AG04450 (cell line): Measurements from ENCODE around the gene PPP2CA. TPM values are rescaled to one million over a fixed set of nuclear protein-coding genes. Genes with fewer than 3 reads are reported as not detected.

Experiments used
- CTCF ChIA-PET: fragments of 300-600, 350-600 bp; formaldehyde crosslinking; extraction: SDS; loops from one replicate; lab custom pipeline; 2022; ENCODE audit warnings: antibody characterized with exemption, inconsistent platforms; lab: Charles Lee
- POLR2A ChIA-PET: fragments of 350-600 bp; formaldehyde crosslinking; extraction: SDS; loops from one replicate; lab custom pipeline; 2021; ENCODE audit warnings: antibody characterized with exemption, inconsistent platforms; lab: Yijun Ruan, JAX
- DNase-seq: peaks from one replicate; pipeline ENCODE4 v3.0.0-alpha.2; 2011; ENCODE audit warnings: low read depth, low spot score
- H3K27ac ChIP-seq: one replicate; pipeline ENCODE4 v1.5.1; 2012; ENCODE audit warnings: low read depth, low read length, control low read depth
- H3K27me3 ChIP-seq: one replicate; pipeline ENCODE4 v1.6.0; 2012; ENCODE audit warnings: low read length; ENCODE audit not compliant: control insufficient read depth, insufficient read depth
- H3K4me3 ChIP-seq: 2 replicates; pipeline ENCODE4 v1.5.1; 2011; ENCODE audit warnings: mild to moderate bottlenecking, low read depth, low read length, control low read depth
- H3K9me3 ChIP-seq: 2 replicates; pipeline ENCODE4 v1.5.1; 2012; ENCODE audit warnings: low read length; ENCODE audit not compliant: control insufficient read depth, insufficient read depth
- polyA plus RNA-seq: library from polyadenylated mRNA; depleted of rRNA; stranded (reverse); fragments of >200 nt; gene quantifications from 2 replicates; pipeline ENCODE4 v1.2.3, GENCODE V29; 2011
- TF ChIP-seq, protein P1 (sequence below): IDR thresholded peaks from 2 replicates; pipeline ENCODE4 v1.5.1; 2011; ENCODE audit warnings: low read depth, low read length, control low read depth, inconsistent platforms

Gene PPP2CA
- polyA plus RNA-seq, 1 experiment, result 252 TPM

DNA sequence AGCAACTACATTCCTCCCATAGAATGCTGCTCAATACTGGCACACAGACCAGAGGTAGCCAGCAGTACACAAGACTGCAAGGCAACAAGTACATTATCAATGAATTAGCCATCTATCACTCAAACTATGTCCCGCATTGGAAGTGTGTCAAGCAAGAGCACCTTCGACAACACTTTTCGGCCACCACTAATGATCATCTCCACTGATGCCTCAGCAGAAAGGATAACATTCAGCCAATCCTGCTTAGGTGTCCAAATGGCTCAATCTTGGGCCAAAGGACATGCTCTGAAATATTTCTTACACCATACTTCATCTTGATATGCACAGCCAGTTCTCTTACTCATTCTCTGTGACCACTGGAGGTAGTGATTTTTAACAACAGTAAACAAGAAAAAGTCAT lies 74.2 kb downstream of the PPP2CA start:
- TF ChIP-seq, protein P1, sequence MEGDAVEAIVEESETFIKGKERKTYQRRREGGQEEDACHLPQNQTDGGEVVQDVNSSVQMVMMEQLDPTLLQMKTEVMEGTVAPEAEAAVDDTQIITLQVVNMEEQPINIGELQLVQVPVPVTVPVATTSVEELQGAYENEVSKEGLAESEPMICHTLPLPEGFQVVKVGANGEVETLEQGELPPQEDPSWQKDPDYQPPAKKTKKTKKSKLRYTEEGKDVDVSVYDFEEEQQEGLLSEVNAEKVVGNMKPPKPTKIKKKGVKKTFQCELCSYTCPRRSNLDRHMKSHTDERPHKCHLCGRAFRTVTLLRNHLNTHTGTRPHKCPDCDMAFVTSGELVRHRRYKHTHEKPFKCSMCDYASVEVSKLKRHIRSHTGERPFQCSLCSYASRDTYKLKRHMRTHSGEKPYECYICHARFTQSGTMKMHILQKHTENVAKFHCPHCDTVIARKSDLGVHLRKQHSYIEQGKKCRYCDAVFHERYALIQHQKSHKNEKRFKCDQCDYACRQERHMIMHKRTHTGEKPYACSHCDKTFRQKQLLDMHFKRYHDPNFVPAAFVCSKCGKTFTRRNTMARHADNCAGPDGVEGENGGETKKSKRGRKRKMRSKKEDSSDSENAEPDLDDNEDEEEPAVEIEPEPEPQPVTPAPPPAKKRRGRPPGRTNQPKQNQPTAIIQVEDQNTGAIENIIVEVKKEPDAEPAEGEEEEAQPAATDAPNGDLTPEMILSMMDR, result no peak
- Histone ChIP-seq H3K9me3 (no peaks in the 10 kb centered on the region), H3K27ac (no peak overlapping the region), H3K27me3 (no peaks in the 10 kb centered on the region), H3K4me3 (no peak overlapping the region)
- CTCF ChIA-PET, result interaction anchor here (2.1 to 20.0 kb wide), 4 partner anchors 11 to 112 kb away, joined by 5 to 458 read pairs (median 23); no protein-coding TSS in a partner anchor
- POLR2A ChIA-PET, result interaction anchor here (2.5 kb wide), 1 partner anchor 25 kb away, joined by 7 read pairs; the partner anchor contains the start of gene SKP1
- no peak for DNase-seq

DNA sequence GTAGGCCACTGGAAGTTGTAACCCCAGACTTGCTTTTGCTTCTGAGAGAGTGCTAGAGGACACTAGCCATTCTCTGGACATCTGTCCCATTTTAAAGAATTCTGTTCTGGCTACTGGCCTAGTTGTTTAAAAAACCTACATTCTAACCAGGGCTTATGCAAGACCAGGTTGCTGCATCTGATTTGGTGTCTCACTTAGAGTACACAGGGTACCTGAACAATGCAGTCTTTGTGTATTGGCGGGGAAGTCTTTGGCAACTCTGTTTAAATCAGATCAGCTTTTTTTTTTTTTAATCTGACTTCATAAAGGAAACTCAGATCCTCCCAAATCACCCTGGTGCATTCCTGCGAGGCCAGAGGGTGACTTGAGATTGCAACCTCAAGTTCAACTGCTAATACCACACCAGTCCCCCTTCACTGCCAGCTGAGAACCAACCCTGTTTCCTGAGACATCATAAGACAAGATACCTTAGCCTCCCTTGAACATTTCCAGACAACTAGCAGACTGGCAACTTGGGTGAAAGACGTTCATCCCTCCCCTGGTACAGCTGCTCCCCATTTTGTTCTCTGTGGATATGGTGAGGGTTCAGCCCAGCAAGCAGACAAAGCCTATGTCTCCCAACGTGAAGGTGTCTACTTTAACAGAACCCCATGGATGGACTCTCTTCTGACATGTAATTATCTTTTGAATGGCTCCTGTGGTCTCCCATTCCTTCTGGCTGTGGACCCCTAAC lies 76.1 kb downstream of the PPP2CA start:
- no peaks in the 10 kb centered on the region for H3K27me3 ChIP-seq
- no peak overlapping the region for H3K4me3 ChIP-seq
- TF ChIP-seq, protein P1, result no peak
- POLR2A ChIA-PET, result interaction anchor here (0.6 to 2.5 kb wide), 2 partner anchors 9 to 27 kb away, joined by 4 to 7 read pairs; partner anchors contain the start of gene SKP1
- no peak overlapping the region for H3K27ac ChIP-seq
- DNase-seq, result no peak
- no peaks in the 10 kb centered on the region for H3K9me3 ChIP-seq
- CTCF ChIA-PET, result interaction anchor here (1.6 to 20.0 kb wide), 2 partner anchors 8 to 110 kb away, joined by 18 to 458 read pairs; no protein-coding TSS in a partner anchor

DNA sequence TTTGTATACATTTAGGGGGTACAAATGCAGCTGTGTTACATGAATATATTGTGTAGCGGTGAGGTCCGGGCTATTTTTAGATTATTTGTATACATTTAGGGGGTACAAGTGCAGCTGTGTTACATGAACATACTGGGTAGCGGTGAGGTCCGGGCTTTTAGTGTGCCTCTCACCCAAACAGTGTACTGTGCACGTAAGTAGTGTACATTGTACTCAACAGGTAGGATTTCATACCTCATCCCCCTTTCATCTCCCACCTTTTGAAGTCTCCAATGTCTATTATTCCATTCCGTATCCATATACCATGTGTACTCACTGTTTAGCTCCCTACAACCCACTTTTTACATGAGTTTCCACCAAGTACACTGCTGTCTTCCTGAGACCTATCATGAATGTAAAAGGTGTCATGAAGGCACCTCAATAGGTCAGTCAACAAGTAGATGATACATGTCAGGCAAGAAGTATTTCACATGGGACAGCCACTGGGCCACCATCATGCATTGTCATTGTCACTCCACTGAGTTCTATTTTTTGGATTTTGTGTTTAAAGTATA lies 76.8 kb downstream of the PPP2CA start:
- POLR2A ChIA-PET, result interaction anchor here (0.6 to 2.5 kb wide), 2 partner anchors 8 to 27 kb away, joined by 4 to 7 read pairs; partner anchors contain the start of gene SKP1
- no peak for DNase-seq

GRCh38 chr5:134148316-134148715 lies 77.6 kb downstream of the PPP2CA start:
- H3K27me3 ChIP-seq, result no peaks in the 10 kb centered on the region
- ChIA-PET POLR2A (no interaction called here), CTCF (interaction anchor here (20.0 kb wide), 1 partner anchor 109 kb away, joined by 458 read pairs; no protein-coding TSS in a partner anchor)
- no peak overlapping the region for H3K4me3 ChIP-seq
- no peaks in the 10 kb centered on the region for H3K9me3 ChIP-seq
- no peak overlapping the region for H3K27ac ChIP-seq
- TF ChIP-seq, protein P1, result no peak
- DNase-seq, result no peak

More for the DNA sequence above, 76.8 kb downstream of the PPP2CA start:
- H3K27ac ChIP-seq, result no peak overlapping the region
- no peak overlapping the region for H3K4me3 ChIP-seq
- TF ChIP-seq, protein P1, result no peak
- CTCF ChIA-PET, result interaction anchor here (20.0 kb wide), 1 partner anchor 109 kb away, joined by 458 read pairs; no protein-coding TSS in a partner anchor
- no peaks in the 10 kb centered on the region for H3K27me3 ChIP-seq
- no peaks in the 10 kb centered on the region for H3K9me3 ChIP-seq
